Measurements from ENCODE around the gene AHCYL2.

DNA sequence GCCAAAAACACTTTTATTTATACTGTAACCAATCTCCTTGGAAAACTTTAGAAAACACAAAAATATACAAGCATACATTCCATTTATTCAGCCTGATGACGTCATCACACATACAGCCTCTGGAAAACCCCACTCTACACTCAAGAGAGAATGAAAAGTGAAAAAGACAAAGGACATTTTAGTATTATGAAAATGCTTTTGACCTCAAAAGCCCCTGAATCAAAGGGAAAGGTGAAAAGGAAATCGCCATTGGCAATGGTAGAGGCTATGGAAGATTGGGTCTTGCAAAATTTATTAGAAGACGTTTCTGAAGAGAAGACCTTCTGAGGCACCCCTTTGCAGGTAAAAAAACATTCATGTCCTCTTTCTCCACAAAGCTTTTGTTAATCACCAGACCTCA lies 126.5 kb downstream of the AHCYL2 start:
- TF ChIP-seq, protein P1, sequence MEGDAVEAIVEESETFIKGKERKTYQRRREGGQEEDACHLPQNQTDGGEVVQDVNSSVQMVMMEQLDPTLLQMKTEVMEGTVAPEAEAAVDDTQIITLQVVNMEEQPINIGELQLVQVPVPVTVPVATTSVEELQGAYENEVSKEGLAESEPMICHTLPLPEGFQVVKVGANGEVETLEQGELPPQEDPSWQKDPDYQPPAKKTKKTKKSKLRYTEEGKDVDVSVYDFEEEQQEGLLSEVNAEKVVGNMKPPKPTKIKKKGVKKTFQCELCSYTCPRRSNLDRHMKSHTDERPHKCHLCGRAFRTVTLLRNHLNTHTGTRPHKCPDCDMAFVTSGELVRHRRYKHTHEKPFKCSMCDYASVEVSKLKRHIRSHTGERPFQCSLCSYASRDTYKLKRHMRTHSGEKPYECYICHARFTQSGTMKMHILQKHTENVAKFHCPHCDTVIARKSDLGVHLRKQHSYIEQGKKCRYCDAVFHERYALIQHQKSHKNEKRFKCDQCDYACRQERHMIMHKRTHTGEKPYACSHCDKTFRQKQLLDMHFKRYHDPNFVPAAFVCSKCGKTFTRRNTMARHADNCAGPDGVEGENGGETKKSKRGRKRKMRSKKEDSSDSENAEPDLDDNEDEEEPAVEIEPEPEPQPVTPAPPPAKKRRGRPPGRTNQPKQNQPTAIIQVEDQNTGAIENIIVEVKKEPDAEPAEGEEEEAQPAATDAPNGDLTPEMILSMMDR (IDR thresholded peaks at IDR 0.05; ENCODE audit: insufficient read depth, low read depth, low read length): no peak
- no peak for TF ChIP-seq EZH2 (IDR thresholded peaks at IDR 0.05; ENCODE audit: insufficient read depth, low read length)

Measured in astrocyte (in vitro differentiated cells and primary cell).